GM19372 (cell line): ENCODE measurements around the gene TVP23C.
A peak's percentile ranks its signal among the peaks of the same experiment; 100 is the strongest.
"Not testable (repeated sequence)": the region's sequence is repeated elsewhere in the genome, so short reads cannot be mapped to it uniquely, and the experiment has no call there.

Experiments used
- ATAC-seq: cut with Tn5 transposase; IDR thresholded peaks from one replicate; pipeline ENCODE4 v1.9.1; 2021; ENCODE audit warnings: mild to moderate bottlenecking, low read depth, moderate library complexity; ENCODE audit not compliant: unreplicated experiment

The TVP23C gene

DNA sequence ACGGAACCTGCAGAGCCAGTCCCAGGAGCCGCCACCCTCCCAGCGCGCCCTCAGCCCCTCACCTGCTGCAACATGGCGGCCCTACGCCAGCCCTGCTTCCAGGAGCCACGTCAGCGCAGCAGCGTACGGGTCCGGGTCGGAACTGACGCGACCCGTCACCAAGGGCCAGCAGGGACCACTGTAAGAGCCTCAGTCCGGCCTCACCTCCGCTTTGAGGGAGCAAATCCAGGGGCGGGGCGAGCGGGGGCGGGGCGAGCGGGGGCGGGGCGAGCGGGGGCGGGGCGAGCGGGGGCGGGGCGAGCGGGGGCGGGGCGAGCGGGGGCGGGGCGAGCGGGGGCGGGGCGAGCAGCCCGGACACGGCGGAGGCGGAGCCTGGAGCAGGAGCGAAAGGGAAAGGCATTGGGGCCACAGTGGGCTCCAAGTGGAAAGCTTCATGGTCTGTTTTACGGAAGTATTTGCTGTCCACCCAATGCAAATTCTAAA, at the start of gene TVP23C:
Gene TVP23C, minus strand, starts transcription at position 109 of the 483 bp plus-strand sequence. Its CDS starts 35 bp downstream, at position 74.
- peak; percentile 78 for ATAC-seq

DNA sequence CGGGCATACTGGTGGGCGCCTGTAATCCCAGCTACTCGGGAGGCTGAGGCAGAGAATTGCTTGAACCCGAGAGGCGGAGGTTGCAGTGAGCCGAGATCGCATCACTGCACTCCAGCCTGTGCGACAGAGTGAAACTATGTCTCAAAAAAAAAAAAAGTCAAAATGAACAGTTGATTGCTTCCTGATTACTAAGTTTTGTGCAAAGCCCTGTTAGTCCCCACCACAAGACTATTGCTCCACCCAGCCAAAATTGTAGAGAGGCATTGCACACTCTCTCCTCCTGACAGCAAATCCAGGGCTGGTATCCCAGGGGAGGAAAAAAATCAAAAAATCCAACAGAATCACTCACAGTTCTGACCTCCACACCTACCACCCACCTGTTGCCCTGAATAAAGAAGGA, 29.7 kb upstream of the TVP23C start:
- not testable (repeated sequence) for ATAC-seq

DNA sequence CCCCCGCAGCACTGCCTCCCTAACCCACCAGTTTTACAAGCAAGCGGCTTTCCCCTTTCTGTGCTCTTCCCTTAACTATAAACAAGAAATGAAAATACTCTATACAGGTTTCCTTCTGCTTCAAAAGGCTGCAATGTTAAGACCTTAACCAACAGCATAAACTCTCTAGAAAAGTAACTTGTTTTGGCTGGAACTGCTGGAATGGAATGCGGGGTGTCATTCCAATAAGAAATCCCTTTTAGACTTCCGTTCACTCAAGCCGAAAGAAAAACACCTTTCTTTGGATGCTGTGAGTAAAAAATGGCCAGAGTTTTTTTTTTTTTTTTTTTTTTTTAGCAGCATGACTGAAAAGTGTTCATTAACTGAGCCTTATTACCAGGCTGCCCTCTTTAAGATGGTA, 28.7 kb upstream of the TVP23C start:
- ATAC-seq = not testable (repeated sequence)

DNA sequence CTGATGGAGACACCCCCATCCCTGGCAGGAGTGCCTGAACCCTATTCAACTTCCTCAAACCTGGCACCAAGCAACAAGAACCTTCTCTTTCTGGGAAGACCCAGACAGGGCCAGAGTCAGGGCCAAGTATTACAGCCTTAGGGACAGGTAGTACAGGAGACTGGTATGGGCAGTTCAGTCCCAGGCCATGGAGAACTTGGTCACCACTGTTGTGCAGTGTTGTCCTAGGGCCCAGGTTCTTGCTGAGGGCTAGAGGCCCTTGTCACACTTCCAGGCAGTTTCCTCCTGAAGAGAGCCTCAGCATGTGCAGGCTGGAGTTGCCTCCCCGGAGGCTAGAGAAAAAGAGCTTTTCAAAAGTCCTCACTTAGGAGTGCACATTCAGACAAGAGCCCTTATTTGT, 27.6 kb upstream of the TVP23C start:
- ATAC-seq = not testable (repeated sequence)

DNA sequence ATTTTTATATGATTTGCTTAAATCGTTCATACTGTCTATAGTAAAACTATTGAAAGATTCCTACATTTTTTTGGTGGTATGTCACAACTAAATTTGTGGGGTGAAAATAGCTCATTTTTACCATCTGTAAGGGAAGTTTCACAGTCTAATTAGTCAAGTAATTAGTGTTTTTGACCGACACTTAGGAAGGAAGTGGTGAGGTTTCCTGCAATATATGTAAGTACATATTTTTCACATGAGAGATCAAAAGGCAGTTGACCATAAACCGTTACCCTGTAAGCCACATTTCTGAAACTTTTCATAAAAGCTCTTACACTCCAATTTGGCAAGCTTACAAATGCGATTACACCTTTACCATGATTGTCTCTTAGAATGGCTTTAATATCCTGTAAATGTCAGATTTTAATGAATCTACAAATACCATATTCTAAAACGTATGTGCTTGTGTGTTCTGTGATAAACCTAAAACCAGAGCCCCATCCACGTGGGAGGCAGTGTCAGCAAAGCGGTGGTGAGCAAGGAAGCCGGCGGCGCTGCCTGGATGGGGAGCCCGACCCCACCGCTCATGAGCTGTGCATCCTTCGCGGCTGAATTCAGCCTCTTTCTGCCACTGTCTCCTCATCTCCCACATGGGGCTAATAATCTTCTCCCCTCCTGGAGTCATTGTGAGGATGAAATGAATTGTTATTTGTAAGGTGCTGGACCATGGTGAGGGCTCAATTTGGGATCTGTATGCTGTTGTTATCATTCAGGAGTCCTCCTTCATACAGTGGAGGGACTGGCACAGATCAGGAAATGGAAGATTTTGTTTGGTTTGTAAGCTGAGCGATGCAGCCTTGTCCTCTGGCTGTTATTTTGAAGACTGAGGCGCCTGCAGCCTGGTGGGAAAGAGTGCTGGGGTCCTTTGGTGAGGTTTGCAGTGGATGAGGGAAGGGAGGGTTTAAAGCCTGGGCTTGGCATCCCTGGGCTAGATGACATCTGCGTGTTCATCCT, 26.6 kb upstream of the TVP23C start:
- peak; percentile 79 for ATAC-seq

DNA sequence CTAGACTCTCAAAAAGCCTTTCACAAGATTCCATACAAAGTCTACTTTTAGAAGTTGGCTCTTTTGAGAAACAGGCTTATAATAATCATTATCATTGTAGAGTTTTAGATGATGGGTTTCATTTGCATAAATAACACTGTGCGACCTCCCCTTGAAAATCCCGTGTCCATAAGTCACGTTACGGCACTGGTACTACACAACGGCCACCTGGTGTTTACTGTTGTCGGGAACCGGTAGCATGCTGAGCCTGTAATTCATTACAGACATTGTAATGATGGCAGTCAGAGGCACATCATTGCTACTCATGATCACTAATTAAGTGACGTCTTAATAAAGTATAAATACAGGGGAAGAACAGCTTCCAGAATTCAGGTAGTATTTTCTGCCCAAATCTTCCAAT, 24.7 kb upstream of the TVP23C start:
- not testable (repeated sequence) for ATAC-seq

DNA sequence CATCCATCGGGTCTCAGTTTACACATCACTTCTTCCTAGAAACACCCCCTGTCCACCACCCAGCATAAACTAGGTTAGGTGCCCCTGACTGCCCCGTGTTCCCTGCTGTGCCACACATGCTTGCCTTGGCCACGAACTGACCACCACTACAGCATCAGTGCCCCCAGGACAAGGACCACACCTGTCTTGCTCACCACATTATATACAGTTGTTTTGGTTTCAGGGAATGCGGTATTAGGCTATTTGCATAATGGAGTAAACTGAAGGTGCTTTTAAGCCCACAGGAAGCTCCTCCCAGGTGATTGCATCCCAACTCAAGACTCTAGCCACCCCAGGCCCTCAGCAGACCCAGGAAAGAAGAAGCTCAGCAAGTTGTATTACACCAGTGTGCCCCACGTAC, 20.0 kb upstream of the TVP23C start:
- ATAC-seq = not testable (repeated sequence)

DNA sequence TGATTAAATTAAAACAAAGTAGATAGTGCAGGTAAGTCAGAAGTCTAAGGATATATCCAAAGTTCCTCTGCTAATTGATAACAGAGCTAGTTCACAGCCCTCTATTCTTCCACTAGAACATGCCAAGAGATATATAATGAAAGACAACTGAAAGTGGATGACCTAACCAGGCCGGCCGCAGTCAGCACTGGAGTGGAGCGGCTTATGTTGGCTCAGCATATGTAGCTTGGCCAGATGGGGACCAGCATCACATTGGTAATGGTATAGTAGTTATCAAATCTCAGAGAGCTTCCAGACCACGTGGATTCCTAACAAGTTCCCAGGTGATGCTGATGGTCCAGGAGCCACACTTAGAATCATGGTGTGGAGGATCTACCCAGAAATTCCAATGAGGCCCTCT, 18.2 kb upstream of the TVP23C start:
- not testable (repeated sequence) for ATAC-seq

DNA sequence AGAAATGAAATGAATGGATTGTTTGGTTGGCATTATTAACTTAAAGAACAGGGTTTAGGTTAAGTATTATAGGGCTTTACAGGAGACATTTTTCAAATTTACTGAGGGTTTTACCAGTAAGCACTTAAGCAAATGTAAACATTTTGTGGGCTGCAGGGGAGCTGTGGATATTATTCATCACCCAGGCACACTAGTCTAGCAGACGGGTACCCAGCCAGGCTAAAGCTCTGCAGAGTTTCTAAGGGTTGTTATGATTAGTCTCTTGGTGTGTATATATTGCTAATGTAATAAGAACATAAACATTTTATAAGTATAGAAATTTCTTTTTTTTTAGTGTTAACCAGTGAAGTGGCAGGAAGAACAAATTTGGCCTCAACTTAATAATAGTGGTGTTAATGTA, 13.6 kb upstream of the TVP23C start:
- ATAC-seq = not testable (repeated sequence)

DNA sequence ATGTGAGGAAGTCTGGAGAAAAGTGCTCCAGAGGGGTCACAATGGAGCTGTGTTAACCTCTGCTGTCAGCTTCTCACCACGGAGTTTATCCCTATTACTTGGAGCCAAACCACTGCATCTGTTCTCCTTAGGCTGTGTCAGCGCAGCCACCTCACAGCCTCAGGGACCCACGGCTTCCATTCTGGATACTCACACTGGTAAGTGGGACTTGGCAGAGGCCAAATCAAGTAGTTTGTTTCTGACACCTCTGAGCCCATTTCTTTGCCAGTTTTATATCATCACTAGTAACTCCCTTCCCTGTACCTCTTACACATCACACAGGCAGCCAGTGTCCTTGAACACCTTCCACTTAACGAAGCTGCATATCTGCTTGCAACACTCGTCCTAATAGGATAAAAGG, 11.4 kb upstream of the TVP23C start:
- ATAC-seq = not testable (repeated sequence)

DNA sequence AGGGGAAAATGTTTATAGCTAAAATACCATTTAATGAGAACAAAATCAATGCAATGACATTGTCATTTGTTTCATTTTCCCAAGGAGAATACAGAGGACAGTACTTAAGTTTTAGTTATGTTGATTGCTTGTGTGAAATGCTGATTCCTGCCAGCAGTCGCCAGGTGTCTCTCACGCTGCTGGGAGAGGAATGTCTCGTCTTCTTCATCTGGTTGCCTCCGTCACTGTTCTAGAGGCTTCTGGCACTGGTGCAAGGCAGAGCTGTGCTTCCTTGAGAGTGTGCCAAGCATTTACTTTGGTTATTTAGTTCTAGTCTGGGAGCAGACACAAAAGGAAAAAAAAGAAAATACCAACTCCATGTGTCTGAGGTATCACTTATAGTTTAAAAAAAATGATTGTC, 10.6 kb upstream of the TVP23C start:
- not testable (repeated sequence) for ATAC-seq

DNA sequence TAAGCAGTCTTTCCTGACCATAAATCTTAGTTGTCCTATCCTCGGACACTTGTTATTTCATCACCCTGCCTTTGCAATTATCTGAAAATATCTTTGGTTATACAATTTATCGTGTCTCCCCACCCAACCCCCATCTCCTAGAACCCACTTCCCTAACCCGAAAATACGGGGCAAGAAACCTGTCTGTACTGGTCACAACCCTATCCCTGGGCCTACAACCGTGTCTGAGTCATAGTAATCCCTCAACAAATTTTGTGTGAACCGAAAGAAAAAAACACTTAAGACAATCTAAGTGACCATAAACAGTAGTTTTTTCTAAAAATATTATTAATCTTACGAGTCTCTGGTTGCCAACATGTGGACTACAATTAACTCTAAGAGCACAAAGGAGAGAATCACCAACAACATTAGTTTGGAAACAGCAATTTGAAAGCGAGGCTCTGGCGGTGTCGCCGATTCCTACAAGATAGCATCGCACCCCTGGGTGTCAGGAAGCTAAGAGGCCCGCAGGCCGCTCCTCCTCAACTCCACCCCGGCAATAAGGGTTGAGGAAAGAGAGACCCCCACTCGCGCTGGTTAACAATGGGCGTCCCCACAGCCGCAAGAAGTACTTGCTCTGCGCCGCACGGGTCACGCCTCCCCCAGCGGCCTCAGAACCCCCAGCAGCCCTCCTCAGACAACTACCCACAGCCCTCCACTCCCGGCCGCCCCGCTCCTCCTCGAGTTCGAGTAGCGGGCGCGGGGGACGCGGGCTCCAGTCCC, 489 bp downstream of the TVP23C start:
- ATAC-seq = not testable (repeated sequence)

DNA sequence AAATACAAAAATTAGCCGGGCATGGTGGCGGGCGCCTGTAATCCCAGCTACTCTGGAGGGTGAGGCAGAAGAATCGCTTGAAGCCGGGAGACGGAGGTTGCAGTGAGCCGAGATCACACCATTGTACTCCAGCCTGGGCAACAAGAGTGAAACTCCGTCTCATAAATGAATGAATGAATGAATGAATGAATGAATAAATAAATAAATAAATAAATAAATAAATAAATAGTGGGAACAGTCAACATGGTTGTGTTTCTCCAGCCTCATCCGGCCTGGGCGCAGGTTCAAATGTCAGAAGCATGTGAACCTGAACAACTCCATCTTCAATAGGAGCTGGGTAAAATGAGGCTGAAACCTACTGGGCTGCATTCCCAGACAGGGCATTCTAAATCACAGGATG, 1.8 kb downstream of the TVP23C start:
- not testable (repeated sequence) for ATAC-seq

DNA sequence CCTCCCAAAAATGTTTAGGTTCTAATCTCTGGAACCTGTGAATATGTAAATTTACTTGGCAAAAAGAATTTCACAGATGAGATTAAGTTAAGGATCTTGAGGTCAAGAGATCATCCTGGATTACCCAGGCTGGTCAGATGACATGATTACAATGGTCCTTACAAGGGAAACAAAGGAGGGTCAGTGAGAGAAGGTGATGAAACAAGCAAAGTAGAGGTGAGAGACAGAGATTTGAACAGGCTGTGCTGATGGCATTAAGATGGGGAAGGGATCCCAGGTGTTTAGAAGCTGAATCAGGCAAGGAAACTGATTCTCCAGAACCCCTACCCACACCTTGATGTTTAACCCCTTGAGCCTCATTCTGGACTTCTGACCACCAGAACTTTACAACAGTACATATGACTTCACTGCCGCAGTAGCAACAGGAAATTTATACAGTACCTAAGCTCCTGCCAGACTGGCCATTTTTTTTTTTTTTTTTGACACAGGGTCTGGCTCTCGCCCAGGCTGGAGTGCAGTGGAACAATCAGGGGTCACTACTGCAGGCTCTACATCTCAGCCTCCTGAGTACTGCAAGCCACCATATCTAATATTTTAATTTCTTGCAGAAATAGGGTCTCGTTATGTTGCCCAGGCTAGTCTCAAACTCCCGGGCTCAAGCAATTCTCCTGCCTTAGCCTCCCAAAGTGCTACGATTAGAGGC, 4.7 kb downstream of the TVP23C start:
- ATAC-seq = not testable (repeated sequence)

DNA sequence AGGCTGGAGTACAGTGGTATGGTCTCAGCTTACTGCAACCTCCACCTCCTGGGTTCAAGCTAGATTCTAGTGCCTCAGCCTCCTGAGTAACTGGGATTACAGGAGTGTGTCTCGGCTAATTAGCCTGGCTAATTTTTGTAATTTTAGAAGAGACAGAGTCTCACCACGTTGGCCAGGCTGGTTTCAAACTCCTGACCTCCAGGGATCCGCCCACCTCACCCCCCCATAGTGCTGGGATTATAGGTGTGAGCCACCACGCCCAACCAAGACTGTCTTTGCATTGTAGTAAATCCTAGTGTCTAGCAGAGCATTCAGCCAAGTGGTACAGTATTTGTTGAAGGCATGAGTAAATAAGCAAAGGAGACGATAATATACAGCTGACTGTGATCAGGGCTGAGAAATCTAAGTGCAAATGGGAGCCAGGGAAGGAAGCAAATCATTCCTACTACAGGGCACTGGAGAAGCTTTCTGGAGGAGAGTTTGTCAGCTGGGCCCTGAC, 5.9 kb downstream of the TVP23C start:
- not testable (repeated sequence) for ATAC-seq

DNA sequence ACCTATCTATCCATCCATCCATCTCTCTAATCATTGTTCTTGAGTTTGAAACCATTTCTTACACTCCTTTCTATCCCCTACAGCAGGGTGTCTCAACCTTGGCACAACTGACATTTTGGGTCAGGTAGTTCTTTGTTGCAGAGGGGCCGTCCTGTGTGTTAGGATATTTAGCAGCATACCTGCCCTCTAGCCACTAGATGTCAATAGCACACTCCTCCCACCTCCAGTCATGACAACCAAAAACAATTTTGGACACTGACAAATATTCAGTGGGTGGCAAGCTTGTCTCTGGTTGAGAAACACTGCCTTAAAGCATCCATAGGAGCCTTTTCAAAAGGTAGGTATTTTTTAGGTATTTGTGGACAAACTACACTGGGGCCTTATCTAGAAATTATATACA, 10.4 kb downstream of the TVP23C start:
- ATAC-seq = not testable (repeated sequence)

DNA sequence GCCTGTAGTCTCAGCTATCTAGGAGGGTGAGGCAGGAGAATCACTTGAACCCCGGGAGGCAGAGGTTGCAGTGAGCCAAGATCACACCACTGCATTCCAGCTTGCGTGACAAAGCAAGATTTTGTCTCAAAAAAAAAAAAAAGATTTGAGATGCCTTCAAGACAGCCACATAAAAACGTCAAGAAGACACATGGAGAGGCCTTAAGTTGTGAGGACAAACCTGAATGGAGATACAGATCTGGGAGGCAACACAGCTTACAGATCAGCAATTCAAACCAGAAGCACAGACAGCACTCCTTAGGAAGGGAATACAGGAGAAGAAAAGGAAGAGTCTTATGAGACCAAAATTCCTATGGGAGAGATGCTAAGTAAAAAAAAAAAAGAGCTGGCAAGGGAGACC, 13.7 kb downstream of the TVP23C start:
- ATAC-seq = not testable (repeated sequence)

DNA sequence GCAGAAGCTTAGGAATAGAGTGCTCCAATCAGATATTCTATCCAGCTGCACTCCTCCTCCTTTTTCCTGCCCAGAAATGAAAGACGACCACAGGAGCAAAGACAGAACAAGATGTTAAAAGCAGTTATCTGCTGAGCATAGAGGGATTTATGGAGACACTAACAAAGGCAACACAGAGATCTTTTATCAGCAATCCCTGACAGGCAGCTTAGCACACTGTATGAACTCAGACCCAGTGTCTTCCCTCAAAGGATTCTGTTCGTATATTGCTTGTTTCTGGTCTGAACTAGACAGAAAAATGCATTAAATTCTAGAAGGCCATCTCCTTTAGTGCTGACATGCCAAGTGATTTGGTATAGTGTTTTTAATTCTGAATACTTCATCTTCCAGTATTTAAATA, 16.7 kb downstream of the TVP23C start:
- not testable (repeated sequence) for ATAC-seq

DNA sequence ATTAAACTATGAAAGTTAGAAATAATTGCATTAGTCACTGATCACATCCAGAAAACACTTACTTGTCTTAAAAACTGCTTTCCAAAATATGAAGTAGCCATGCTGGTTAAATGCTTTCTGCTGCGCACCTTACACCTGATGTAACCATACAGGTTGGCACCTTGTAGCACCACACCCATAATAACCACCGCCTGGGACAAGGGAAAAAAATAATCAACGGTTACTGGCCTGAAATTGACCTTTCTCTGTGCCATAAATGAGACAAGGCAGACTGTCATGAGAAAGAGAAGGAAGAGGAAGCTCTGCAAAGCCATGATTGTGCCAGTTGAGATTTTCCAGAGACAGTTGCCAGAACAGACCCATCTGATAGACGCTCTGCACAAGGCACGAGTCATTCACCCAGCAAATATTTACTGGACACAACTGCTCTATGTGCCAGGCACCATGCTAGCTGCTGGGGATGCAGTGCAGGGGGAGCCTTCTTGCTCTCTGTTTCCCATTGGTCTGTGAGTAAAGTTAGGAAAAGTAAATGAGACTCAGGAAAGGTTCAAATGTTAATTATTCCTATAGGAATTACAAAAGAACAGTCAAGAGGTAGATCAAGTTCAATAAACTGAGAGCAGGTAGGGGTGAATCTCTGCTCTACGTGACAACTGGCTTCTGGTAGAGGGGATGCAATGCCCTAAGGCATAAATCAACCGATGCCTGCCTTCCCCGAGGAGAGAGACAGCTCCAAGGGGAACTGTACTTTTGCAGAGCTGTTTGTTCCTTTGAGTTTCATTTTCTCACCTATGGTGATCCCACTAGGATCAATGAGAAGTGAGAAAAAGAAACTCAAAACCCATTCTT, 22.7 kb downstream of the TVP23C start:
- not testable (repeated sequence) for ATAC-seq
